ENCODE data around the gene SLC17A5. TPM values are rescaled to one million over a fixed set of nuclear protein-coding genes. Genes with fewer than 3 reads are reported as not detected.

The SLC17A5 gene
- total RNA-seq, 2 experiments from 2014 or later, result 5.0 to 5.7 TPM

DNA sequence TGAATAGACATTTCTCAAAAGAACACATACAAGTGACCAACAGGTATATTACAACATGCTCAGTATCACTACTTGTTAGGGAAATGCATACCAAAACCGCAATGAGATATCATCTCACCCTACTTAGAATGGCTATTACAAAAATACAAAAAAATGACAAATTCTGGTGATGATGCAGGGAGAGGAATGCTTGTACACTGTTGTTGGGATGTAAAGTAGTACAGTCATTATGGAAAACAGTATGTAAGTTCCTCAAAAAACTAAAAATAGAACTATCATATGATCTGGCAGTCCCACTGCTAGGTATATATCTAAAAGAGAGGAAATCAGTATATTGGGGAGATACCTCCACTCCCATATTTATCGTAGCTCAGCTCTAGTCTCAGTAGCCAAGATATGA lies 10.9 kb upstream of the SLC17A5 start:
- no peak for ATAC-seq
- Mint-ChIP-seq H3K9me3 (ENCODE audit: insufficient read depth) (no peaks in the 10 kb centered on the region), H3K36me3 (ENCODE audit: low read depth) (no peaks in the 10 kb centered on the region), H3K4me3 (no peak overlapping the region), H3K27me3 (ENCODE audit: low read depth) (peaks cover 21% of the 10 kb centered on the region), H3K4me1 (ENCODE audit: low read depth) (peaks cover 2% of the 10 kb centered on the region), H3K27ac (no peak overlapping the region)
- ChIA-PET POLR2A (no interaction called here), CTCF (interaction anchor here (2.7 kb wide), 1 partner anchor 11 kb away, joined by 9 read pairs; no protein-coding TSS in a partner anchor)
- DNase-seq, result no peak

DNA sequence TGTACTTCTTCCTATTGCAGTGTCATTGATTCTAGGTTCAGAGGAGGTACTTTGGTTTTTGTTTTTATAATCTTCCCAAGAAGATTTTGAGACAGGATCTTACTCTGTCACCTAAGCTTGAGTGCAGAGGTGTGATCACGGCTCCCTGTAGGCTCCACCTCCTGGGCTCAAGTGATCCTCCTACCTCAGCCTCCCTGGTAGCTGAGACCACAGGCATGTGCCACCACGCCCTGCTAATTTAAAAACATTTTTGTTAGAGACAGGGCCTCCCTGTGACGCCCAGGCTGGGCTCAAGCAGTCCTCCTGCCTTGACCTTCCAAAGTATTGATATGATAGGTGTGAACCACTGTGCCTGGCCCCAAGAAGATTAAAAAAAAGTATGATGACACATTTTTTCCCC lies 3.4 kb upstream of the SLC17A5 start:
- Mint-ChIP-seq H3K27ac (no peak overlapping the region), H3K4me1 (ENCODE audit: low read depth) (peaks cover 19% of the 10 kb centered on the region), H3K9me3 (ENCODE audit: insufficient read depth) (no peaks in the 10 kb centered on the region), H3K36me3 (ENCODE audit: low read depth) (peaks cover 2% of the 10 kb centered on the region), H3K4me3 (no peak overlapping the region), H3K27me3 (ENCODE audit: low read depth) (no peaks in the 10 kb centered on the region)
- POLR2A ChIA-PET, result no interaction called here
- DNase-seq (peak; percentile 27), ATAC-seq (no peak)
- CTCF ChIA-PET, result no interaction called here

DNA sequence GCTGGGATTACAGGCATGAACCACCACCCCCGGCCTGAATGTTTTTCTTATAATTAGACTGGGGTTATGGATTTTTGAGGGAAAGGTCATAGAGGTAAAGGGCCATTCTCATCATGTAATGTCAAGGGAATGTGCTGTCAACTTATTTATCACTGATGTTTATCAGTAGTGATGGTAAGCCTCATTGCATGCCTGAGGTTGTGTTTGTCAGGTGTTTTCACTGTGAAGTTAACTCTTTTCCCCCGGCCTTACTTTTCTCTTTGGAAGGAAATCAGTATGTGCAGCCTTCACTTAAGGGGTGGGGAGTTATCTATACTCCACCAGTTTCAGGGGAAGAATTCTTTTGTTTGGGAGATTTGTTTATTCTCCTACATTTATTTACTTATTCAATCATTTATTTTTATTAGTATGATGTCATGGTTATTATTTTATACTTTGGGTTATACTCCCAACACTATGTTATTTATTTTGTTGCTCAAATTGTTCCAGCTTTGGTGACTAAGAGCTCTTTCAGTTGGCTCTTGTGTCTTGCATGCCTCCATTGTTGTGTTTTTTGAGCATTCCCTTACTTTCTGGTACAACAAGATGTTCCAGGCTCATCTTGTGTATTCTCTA lies 2.8 kb upstream of the SLC17A5 start:
- H3K4me1 Mint-ChIP-seq (ENCODE audit: low read depth), result peaks cover 22% of the 10 kb centered on the region
- H3K27ac Mint-ChIP-seq, result no peak overlapping the region
- no peak overlapping the region for H3K4me3 Mint-ChIP-seq
- peaks cover 2% of the 10 kb centered on the region for H3K36me3 Mint-ChIP-seq (ENCODE audit: low read depth)
- no peaks in the 10 kb centered on the region for H3K27me3 Mint-ChIP-seq (ENCODE audit: low read depth)
- no peaks in the 10 kb centered on the region for H3K9me3 Mint-ChIP-seq (ENCODE audit: insufficient read depth)
- ChIA-PET POLR2A (no interaction called here), CTCF (no interaction called here)
- no peak for DNase-seq
- no peak for ATAC-seq

- POLR2A ChIA-PET, result interaction anchor here (3.9 kb wide), 2 partner anchors 131 to 135 kb away, joined by 20 to 85 read pairs; partner anchors contain the start of gene EEF1A1
- ATAC-seq, result no peak
- H3K27me3 Mint-ChIP-seq (ENCODE audit: low read depth), result no peaks in the 10 kb centered on the region
- H3K4me3 Mint-ChIP-seq, result peak overlapping the region; percentile 99
- CTCF ChIA-PET, result interaction anchor here (1.2 to 1.8 kb wide), 7 partner anchors 11 to 1554 kb away, joined by 3 to 12 read pairs (median 5); no protein-coding TSS in a partner anchor
- peaks cover 22% of the 10 kb centered on the region for H3K4me1 Mint-ChIP-seq (ENCODE audit: low read depth)
- DNase-seq, result no peak
- peaks cover 2% of the 10 kb centered on the region for H3K36me3 Mint-ChIP-seq (ENCODE audit: low read depth)
- H3K27ac Mint-ChIP-seq, result no peak overlapping the region
- no peaks in the 10 kb centered on the region for H3K9me3 Mint-ChIP-seq (ENCODE audit: insufficient read depth)
Observed at GRCh38 chr6:73655341-73655917, 1.6 kb upstream of the SLC17A5 start.

DNA sequence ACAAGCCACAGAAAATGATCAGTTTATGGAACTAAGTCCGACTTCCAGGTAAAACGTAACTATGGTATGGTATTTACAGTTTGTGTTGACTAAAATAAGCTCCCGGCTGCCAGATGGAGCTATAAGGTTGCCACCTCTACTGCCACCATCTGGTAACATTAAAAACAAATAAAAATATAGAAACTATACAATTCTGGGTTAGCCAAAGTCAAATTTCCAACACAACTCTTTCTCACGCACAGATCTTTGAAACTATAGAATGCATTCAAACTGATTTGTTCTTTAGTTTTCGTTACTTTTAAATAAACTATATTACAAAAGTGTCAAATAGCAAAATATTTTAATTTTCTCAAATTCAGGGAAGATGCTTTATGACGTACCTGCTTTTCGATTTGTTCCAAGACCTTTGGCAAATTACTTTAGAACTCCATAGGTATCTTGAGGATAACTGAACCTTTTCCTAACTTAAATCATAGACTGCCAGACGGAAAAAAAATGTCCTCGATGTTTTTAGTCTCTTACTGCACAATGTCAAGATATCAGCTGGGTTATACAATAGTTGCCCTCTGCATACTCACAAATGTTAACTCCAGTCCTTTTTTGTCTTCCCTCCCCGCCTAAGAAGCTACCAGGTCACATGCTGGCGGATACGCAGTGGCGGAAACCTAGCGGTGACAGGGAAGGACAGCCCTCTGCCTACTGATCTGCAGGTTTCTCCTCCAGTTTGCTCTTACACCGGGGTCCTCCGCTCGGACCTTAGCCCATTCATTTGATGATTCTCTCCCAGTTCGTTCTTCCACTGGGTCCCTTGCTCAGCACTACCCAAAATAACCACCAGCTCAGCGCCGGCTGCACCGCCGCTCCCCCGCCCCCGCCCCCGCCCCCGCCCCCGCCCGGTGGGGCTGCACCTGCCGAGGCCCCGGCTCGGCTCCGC lies 888 bp downstream of the SLC17A5 start:
- Mint-ChIP-seq H3K4me3 (peak overlapping the region; percentile 86), H3K36me3 (ENCODE audit: low read depth) (peaks cover 5% of the 10 kb centered on the region), H3K4me1 (ENCODE audit: low read depth) (peaks cover 22% of the 10 kb centered on the region), H3K9me3 (ENCODE audit: insufficient read depth) (no peaks in the 10 kb centered on the region), H3K27me3 (ENCODE audit: low read depth) (no peaks in the 10 kb centered on the region), H3K27ac (peak overlapping the region; percentile 94)
- ChIA-PET POLR2A (interaction anchor here (0.6 to 3.9 kb wide), 13 partner anchors 9 to 202 kb away, joined by 3 to 85 read pairs (median 4); partner anchors contain the start of genes EEF1A1 and MTO1), CTCF (interaction anchor here (0.8 to 3.5 kb wide), 35 partner anchors 9 to 1556 kb away, joined by 3 to 32 read pairs (median 6); partner anchors contain the start of gene MTO1)
- DNase-seq, result peak; percentile 82
- peak; percentile 61 for ATAC-seq

- Mint-ChIP-seq H3K9me3 (ENCODE audit: insufficient read depth) (no peaks in the 10 kb centered on the region), H3K36me3 (ENCODE audit: low read depth) (peaks cover 8% of the 10 kb centered on the region), H3K27me3 (ENCODE audit: low read depth) (no peaks in the 10 kb centered on the region), H3K27ac (no peak overlapping the region), H3K4me1 (ENCODE audit: low read depth) (peaks cover 16% of the 10 kb centered on the region), H3K4me3 (no peak overlapping the region)
- ChIA-PET CTCF (no interaction called here), POLR2A (no interaction called here)
- ATAC-seq (no peak), DNase-seq (no peak)
Observed at GRCh38 chr6:73649783-73650182, 4.0 kb downstream of the SLC17A5 start.

DNA sequence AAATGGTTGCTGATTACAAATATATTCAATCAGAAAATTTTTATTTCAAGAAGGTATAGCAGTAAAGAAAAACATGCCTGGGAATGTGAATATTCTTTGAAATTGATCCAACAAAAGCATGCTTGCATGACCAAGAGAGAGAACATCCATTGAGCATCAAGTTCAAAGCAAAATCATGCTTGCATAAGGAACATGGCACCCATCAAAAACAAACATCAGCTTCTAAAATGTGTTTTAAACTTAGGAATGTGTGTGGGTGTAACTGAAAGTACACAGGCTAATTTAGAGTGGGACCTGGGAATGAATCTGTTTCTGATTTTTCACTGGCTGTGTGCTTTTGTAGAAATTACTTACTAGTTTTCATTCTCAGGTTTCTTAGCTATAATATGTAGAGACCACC lies 5.6 kb downstream of the SLC17A5 start:
- Mint-ChIP-seq H3K9me3 (ENCODE audit: insufficient read depth) (no peaks in the 10 kb centered on the region), H3K27me3 (ENCODE audit: low read depth) (no peaks in the 10 kb centered on the region), H3K36me3 (ENCODE audit: low read depth) (peaks cover 6% of the 10 kb centered on the region), H3K27ac (no peak overlapping the region), H3K4me3 (no peak overlapping the region), H3K4me1 (ENCODE audit: low read depth) (peaks cover 16% of the 10 kb centered on the region)
- CTCF ChIA-PET, result interaction anchor here (0.5 to 1.6 kb wide), 2 partner anchors 93 to 133 kb away, joined by 3 to 8 read pairs; no protein-coding TSS in a partner anchor
- no peak for DNase-seq
- POLR2A ChIA-PET, result interaction anchor here (0.7 kb wide), 1 partner anchor 17 kb away, joined by 3 read pairs; no protein-coding TSS in a partner anchor
- no peak for ATAC-seq

GRCh38 chr6:73644941-73645591 lies 8.7 kb downstream of the SLC17A5 start:
- ATAC-seq (peak; percentile 35), DNase-seq (no peak)
- ChIA-PET CTCF (interaction anchor here (1.5 to 2.1 kb wide), 3 partner anchors 8 to 88 kb away, joined by 4 to 7 read pairs (median 6); no protein-coding TSS in a partner anchor), POLR2A (interaction anchor here (2.1 kb wide), 1 partner anchor 124 kb away, joined by 10 read pairs; the partner anchor contains the start of gene EEF1A1)
- no peaks in the 10 kb centered on the region for H3K27me3 Mint-ChIP-seq (ENCODE audit: low read depth)
- peaks cover 20% of the 10 kb centered on the region for H3K36me3 Mint-ChIP-seq (ENCODE audit: low read depth)
- H3K9me3 Mint-ChIP-seq (ENCODE audit: insufficient read depth), result no peaks in the 10 kb centered on the region
- H3K27ac Mint-ChIP-seq, result peak overlapping the region; percentile 27
- peaks cover 10% of the 10 kb centered on the region for H3K4me1 Mint-ChIP-seq (ENCODE audit: low read depth)
- H3K4me3 Mint-ChIP-seq, result peak overlapping the region; percentile 75

- Mint-ChIP-seq H3K4me1 (ENCODE audit: low read depth) (peaks cover 10% of the 10 kb centered on the region), H3K9me3 (ENCODE audit: insufficient read depth) (no peaks in the 10 kb centered on the region), H3K36me3 (ENCODE audit: low read depth) (peaks cover 21% of the 10 kb centered on the region), H3K27me3 (ENCODE audit: low read depth) (no peaks in the 10 kb centered on the region), H3K4me3 (no peak overlapping the region), H3K27ac (no peak overlapping the region)
- ATAC-seq (no peak), DNase-seq (no peak)
- CTCF ChIA-PET, result interaction anchor here (0.6 to 2.1 kb wide), 5 partner anchors 9 to 129 kb away, joined by 4 to 7 read pairs (median 4); no protein-coding TSS in a partner anchor
- POLR2A ChIA-PET, result interaction anchor here (1.1 to 2.1 kb wide), 2 partner anchors 9 to 123 kb away, joined by 3 to 10 read pairs; partner anchors contain the start of gene EEF1A1
Observed at GRCh38 chr6:73644030-73644429, 9.8 kb downstream of the SLC17A5 start.

GRCh38 chr6:73642530-73642929 lies 11.3 kb downstream of the SLC17A5 start:
- Mint-ChIP-seq H3K4me1 (ENCODE audit: low read depth) (peaks cover 10% of the 10 kb centered on the region), H3K27me3 (ENCODE audit: low read depth) (no peaks in the 10 kb centered on the region), H3K36me3 (ENCODE audit: low read depth) (peaks cover 26% of the 10 kb centered on the region), H3K9me3 (ENCODE audit: insufficient read depth) (no peaks in the 10 kb centered on the region), H3K4me3 (no peak overlapping the region), H3K27ac (no peak overlapping the region)
- CTCF ChIA-PET, result interaction anchor here (1.0 to 1.6 kb wide), 2 partner anchors 10 to 125 kb away, joined by 3 to 5 read pairs; no protein-coding TSS in a partner anchor
- no peak for DNase-seq
- ATAC-seq, result no peak
- POLR2A ChIA-PET, result interaction anchor here (1.1 kb wide), 1 partner anchor 11 kb away, joined by 5 read pairs; the partner anchor contains the start of gene SLC17A5

GRCh38 chr6:73640179-73640750 lies 13.5 kb downstream of the SLC17A5 start:
- Mint-ChIP-seq H3K27ac (no peak overlapping the region), H3K4me1 (ENCODE audit: low read depth) (peaks cover 7% of the 10 kb centered on the region), H3K4me3 (no peak overlapping the region), H3K9me3 (ENCODE audit: insufficient read depth) (no peaks in the 10 kb centered on the region), H3K27me3 (ENCODE audit: low read depth) (no peaks in the 10 kb centered on the region), H3K36me3 (ENCODE audit: low read depth) (peaks cover 27% of the 10 kb centered on the region)
- no peak for ATAC-seq
- CTCF ChIA-PET, result no interaction called here
- DNase-seq, result no peak
- POLR2A ChIA-PET, result no interaction called here
